Endometrial microvascular endothelial cells (primary cell): ENCODE data around the gene PCDHGA12. TPM values are rescaled to one million over a fixed set of nuclear protein-coding genes. Genes with fewer than 3 reads are reported as not detected.
"Not testable (repeated sequence)": the region's sequence is repeated elsewhere in the genome, so short reads cannot be mapped to it uniquely, and the experiment has no call there.

Experiments
- in situ Hi-C: cut with HindIII; loops from 2 replicates; pipeline ENCODE4 v1.10.0; 2017; ENCODE audit warnings: low sequenced_read_pairs, low pct_unique_long_range_greater_than_20kb; ENCODE audit errors: inconsistent ontology term
- total RNA-seq: library from RNA; depleted of rRNA; stranded (reverse); fragments of >200 nt; gene quantifications from one replicate; pipeline ENCODE4 v1.2.3, GENCODE V29; 2015; ENCODE audit errors: inconsistent ontology term

Gene PCDHGA12
- total RNA-seq, 1 donor from 2014 or later = 0.74 TPM

DNA sequence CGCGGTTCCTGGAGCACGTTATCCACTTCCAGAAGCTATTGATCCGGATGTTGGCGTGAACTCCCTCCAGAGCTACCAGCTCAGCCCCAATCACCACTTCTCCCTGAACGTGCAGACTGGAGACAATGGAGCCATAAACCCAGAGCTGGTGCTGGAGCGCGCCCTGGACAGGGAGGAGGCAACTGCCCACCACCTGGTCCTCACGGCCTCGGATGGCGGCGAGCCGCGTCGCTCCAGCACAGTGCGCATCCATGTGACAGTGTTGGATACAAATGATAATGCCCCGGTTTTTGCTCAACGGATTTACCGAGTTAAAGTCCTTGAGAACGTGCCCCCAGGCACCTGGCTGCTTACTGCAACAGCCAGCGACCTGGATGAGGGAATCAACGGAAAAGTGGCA, 26.9 kb upstream of the PCDHGA12 start:
- in situ Hi-C loops = no loop called here

DNA sequence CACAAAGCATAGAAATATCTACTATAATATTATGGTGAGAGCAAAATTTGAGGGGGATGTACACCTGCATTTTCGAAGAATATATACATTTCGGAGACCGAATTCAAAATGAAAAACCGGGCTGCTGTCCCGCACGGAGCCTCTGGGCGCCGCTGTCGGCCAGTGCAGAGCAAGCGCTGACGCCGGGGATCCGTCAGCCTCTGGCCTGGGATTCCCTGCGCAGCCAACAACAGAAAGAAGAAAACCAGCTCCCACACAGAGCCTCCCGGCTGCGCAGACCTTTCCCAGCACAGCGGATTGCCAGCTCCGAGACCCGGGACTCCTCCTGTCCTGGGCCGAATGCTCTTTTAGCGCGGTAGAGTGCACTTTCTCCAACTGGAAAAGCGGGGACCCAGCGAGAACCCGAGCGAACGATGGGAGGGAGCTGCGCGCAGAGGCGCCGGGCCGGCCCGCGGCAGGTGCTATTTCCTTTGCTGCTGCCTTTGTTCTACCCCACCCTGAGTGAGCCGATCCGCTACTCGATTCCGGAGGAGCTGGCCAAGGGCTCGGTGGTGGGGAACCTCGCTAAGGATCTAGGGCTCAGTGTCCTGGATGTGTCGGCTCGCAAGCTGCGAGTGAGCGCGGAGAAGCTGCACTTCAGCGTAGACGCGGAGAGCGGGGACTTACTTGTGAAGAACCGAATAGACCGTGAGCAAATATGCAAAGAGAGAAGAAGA, 22.4 kb upstream of the PCDHGA12 start, which contains the start of gene PCDHGB6:
TSS of gene PCDHGB6 (plus strand) at position 232 of the 716 bp plus-strand sequence. CDS start at position 414, 182 bp downstream.
- in situ Hi-C loops = not testable (repeated sequence)

GRCh38 chr5:141409598-141410306, 20.6 kb upstream of the PCDHGA12 start:
- in situ Hi-C loops = no loop called here

DNA sequence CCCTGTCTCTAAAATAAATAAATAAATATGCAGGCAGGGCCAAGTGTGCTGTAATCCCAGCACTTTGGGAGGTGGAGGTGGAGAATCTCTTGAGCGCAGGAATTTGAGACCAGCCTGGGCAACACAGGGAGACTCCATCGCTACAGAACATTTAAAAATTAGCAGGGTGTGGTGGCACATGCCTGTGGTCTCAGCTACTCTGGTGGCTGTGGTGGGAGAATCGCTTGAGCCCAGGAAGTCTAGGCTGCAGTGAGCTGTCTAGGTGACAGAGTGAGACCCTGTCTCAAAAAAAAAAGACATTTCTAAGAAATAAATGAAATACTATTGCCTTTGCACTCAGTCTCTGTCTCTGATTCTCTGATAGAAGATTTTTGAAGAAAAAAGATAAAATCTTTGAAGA, 18.7 kb upstream of the PCDHGA12 start:
- in situ Hi-C loops = no loop called here

GRCh38 chr5:141412854-141413539, 17.3 kb upstream of the PCDHGA12 start, which contains the start of gene PCDHGA10:
Gene PCDHGA10, plus strand, starts transcription at chr5:141412987. Its CDS starts 189 bp downstream, at chr5:141413176.
- in situ Hi-C loops = no loop called here

GRCh38 chr5:141413540-141414069, 16.7 kb upstream of the PCDHGA12 start:
- in situ Hi-C loops = no loop called here

DNA sequence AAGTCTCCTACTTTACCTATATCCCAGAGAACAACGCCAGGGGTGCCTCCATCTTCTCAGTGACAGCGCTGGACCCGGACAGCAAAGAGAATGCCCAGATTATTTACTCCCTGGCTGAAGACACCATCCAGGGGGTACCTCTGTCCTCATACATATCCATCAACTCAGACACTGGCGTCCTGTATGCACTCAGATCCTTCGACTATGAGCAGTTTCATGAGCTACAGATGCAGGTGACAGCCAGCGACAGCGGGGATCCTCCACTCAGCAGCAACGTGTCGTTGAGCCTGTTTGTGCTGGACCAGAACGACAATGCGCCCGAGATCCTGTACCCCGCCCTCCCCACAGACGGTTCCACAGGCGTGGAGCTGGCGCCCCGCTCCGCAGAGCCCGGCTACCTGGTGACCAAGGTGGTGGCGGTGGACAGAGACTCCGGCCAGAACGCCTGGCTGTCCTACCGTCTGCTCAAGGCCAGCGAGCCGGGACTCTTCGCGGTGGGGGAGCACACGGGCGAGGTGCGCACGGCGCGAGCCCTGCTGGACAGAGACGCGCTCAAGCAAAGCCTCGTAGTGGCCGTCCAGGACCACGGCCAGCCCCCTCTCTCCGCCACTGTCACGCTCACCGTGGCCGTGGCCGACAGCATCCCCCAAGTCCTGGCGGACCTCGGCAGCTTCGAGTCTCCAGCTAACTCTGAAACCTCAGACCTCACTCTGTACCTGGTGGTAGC, 15.6 kb upstream of the PCDHGA12 start:
- in situ Hi-C loops = not testable (repeated sequence)

DNA sequence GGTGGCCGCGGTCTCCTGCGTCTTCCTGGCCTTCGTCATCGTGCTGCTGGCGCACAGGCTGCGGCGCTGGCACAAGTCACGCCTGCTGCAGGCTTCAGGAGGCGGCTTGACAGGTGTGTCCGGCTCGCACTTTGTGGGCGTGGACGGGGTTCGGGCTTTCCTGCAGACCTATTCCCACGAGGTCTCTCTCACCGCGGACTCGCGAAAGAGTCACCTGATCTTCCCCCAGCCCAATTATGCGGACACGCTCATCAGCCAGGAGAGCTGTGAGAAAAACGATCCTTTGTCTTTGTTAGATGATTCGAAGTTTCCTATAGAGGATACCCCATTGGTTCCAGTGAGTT, 15.1 kb upstream of the PCDHGA12 start:
- in situ Hi-C loops = not testable (repeated sequence)

DNA sequence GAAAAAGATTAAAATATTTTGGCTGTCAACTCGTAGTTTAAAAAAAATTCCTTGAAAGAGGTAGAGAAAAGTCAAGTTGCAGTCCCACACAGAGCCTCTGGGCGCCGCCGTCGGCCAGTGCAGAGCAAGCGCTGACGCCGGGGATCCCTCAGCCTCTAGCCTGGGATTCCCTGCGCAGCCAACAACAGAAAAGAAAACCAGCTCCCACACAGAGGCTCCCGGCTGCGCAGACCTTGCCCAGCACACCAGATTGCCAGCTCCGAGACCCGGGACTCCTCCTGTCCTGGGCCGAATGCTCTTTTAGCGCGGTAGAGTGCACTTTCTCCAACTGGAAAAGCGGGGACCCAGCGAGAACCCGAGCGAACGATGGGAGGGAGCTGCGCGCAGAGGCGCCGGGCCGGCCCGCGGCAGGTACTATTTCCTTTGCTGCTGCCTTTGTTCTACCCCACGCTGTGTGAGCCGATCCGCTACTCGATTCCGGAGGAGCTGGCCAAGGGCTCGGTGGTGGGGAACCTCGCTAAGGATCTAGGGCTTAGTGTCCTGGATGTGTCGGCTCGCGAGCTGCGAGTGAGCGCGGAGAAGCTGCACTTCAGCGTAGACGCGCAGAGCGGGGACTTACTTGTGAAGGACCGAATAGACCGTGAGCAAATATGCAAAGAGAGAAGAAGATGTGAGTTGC, 12.7 kb upstream of the PCDHGA12 start, which contains the start of gene PCDHGB7:
TSS of gene PCDHGB7 (plus strand) at position 184 of the 679 bp plus-strand sequence. CDS start at position 367, 183 bp downstream.
- in situ Hi-C loops = not testable (repeated sequence)

GRCh38 chr5:141419074-141419880, 11.0 kb upstream of the PCDHGA12 start:
- in situ Hi-C loops = no loop called here

DNA sequence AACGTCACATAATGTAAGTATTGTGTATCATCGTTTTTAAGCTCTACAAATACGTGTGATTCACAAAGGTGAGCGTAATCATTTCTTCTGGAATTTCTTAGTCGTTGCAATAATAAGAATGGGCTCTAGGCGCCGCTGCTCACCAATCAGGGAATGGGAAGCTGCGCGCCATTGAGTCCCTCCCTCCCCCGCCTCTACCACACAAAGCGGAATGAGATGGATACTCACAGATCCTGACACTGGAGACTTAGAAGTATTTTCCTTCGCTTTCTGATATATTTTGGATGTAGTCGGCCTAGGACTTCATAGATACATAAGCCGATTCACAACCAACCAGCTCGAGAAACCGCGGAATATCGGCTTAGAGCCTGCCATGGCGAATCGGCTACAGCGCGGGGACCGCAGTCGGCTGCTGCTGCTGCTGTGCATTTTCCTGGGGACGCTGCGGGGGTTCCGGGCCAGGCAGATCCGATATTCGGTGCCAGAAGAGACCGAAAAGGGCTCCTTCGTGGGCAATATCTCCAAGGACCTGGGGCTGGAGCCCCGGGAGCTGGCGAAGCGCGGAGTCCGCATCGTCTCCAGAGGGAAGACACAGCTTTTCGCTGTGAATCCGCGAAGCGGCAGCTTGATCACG, 9.3 kb upstream of the PCDHGA12 start, which contains the start of gene PCDHGA11:
TSS of gene PCDHGA11 (plus strand) at position 197 of the 634 bp plus-strand sequence. CDS start at position 374, 177 bp downstream.
- in situ Hi-C loops = no loop called here

DNA sequence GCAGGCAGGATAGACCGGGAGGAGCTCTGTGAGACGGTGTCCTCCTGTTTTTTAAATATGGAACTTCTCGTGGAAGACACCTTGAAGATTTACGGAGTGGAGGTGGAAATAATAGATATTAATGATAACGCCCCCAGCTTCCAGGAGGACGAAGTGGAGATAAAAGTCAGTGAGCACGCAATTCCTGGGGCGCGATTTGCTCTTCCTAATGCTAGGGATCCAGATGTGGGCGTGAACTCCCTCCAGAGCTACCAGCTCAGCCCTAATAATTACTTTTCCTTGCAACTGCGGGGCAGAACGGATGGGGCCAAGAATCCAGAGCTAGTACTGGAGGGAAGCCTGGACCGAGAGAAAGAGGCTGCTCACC, 8.8 kb upstream of the PCDHGA12 start:
- in situ Hi-C loops = no loop called here

GRCh38 chr5:141422742-141423291, 7.5 kb upstream of the PCDHGA12 start:
- in situ Hi-C loops = no loop called here

DNA sequence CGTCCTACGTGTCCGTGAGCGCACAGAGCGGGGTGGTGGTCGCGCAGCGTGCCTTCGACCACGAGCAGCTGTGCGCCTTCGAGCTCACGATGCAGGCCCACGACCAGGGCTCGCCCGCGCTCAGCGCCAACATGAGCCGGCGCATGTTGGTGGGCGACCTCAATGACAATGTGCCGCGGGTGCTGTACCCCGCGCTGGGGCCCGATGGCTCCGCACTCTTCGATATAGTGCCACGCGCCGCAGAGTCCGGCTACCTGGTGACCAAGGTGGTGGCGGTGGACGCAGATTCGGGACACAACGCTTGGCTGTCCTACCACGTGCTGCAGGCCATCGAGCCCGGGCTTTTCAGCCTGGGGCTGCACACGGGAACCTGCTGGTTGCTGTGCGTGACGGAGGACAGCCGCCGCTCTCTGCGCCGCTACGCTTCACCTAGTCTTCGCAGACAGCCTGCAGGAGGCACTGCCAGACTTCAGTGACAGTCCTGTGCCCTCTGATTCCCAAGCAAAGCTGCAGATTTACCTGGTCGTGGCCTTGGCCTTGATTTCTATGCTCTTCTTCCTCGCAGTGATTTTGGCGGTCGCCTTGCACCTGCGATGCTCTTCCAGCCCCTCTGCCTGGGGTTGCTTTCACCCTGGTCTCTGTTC, 2.4 kb upstream of the PCDHGA12 start:
- in situ Hi-C loops = no loop called here

GRCh38 chr5:141431286-141431685, 979 bp downstream of the PCDHGA12 start:
- in situ Hi-C loops = no loop called here

GRCh38 chr5:141432308-141432707, 2.0 kb downstream of the PCDHGA12 start:
- in situ Hi-C loops = not testable (repeated sequence)
